ENCODE data around the gene PTBP1. TPM values are rescaled to one million over a fixed set of nuclear protein-coding genes. Genes with fewer than 3 reads are reported as not detected.

PTBP1 gene
- polyA plus RNA-seq, 3 donors: 51.6 to 125 (median 119) TPM

GRCh38 chr19:769616-770015 lies 27.6 kb upstream of the PTBP1 start:
- 74 to 86% (median 82%) methylated on average over 6 of the region's 6 CpGs for WGBS, 3 donors
- H3K27ac ChIP-seq (ENCODE audit: low read depth, low read length): no peak overlapping the region

DNA sequence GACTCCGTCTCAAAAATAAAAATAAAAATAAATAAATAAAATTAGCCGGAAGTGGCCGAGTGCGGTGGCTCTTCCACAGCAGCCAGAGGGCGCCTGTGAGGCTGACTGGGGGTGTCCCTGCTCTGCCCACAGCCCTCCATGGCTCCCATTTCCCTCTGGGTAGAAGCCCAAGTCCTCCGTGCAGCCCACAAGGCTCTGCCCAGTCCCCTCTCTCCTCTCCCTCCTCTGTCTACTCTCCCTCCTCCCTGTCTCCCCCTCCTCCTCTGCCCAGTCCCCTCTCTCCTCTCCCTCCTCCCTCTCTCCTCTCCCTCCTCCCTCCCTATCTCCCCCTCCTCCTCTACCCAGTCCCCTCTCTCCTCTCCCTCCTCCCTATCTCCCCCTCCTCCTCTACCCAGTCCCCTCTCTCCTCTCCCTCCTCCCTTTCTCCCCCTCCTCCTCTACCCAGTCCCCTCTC lies 25.9 kb upstream of the PTBP1 start:
- WGBS, 3 donors: 9 to 69% (median 21%) methylated on average over 6 of the region's 6 CpGs
- no peak overlapping the region for H3K27ac ChIP-seq (ENCODE audit: low read depth, low read length)

DNA sequence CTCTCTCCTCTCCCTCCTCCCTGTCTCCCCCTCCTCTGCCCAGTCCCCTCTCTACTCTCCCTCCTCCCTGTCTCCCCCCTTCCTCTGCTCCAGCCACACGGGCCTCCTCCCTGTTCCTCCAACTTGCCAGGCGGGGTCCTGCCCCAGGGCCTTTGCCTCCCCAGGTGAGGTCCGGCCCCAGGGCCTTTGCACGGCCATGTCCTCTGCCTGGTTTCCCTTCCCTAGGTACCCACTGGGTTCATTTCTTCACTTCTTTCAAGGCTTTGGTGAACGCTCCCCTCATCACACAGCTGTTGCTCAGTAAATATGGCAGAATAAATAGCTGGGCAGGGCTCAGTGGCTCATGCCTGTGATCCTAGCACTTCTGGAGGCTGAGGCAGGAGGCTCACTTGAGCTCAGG lies 25.2 kb upstream of the PTBP1 start:
- H3K27ac ChIP-seq (ENCODE audit: low read depth, low read length): no peak overlapping the region
- WGBS, 3 donors: 82 to 89% (median 85%) methylated on average over 5 of the region's 5 CpGs

- 78 to 87% (median 78%) methylated on average over 18 of the region's 18 CpGs for WGBS, 3 donors
- H3K27ac ChIP-seq (ENCODE audit: low read depth, low read length): no peak overlapping the region
Measured at GRCh38 chr19:772730-773436, 24.4 kb upstream of the PTBP1 start.

DNA sequence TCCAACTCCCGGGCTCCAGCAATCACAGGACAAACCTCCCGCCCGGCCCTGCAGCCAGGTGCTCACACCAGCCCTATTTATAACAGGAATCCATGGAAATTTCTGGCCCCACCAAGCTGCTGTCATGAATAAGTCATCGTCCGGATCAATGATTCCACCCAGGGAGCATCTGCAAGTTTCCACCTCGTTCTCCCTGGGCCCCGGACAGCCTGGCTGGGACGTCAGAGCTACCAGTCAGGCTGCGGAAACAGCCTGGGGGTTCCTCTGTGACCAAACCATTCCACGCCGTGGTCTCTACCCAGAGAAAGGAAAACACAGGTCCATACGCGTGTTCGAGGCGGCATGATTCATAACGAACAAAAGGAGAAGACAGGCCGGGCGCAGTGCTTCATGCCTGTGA lies 20.7 kb upstream of the PTBP1 start:
- 87 to 92% (median 91%) methylated on average over 18 of the region's 18 CpGs for WGBS, 3 donors

DNA sequence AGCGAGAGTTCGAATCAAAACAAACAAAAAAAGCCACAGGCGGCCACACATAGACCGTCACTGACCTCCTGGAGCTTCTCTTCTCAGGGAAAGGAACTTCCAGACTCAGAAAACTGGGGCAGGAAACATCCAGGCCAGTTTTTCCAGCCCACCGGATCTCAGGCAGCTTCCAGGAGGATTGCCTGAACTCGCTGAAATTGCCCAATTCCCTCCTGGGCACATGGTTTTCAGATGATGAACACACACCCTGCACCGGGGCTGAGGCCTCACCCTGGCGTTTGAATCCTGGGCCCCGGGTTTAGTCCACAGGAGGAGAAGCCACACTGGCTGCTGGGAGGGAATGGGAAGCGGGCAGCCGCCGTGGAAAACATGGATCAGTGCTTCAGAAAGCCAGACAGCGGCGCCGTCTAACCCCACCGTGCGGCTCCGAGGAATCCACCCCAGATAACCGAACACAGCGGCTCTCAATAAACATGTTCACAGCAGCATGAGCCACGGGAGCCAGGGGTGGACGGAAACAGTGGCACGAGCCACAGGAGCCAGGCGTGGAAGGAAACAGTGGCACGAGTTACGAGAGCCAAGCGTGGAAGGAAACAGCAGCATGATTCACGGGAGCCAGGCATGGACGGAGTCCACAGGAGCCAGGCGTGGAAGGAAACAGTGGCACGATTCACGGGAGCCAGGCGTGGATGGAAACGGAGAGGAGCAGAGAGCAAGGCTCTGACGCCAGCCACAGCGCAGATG lies 18.2 kb upstream of the PTBP1 start:
- H3K27ac ChIP-seq (ENCODE audit: low read depth, low read length): no peak overlapping the region
- 40 to 52% (median 47%) methylated on average over 36 of the region's 36 CpGs for WGBS, 3 donors

More for the DNA sequence above, 20.7 kb upstream of the PTBP1 start:
- H3K27ac ChIP-seq (ENCODE audit: low read depth, low read length): no peak overlapping the region

GRCh38 chr19:780935-781334 lies 16.3 kb upstream of the PTBP1 start:
- 82 to 90% (median 84%) methylated on average over 15 of the region's 15 CpGs for WGBS, 3 donors
- H3K27ac ChIP-seq (ENCODE audit: low read depth, low read length): no peak overlapping the region

DNA sequence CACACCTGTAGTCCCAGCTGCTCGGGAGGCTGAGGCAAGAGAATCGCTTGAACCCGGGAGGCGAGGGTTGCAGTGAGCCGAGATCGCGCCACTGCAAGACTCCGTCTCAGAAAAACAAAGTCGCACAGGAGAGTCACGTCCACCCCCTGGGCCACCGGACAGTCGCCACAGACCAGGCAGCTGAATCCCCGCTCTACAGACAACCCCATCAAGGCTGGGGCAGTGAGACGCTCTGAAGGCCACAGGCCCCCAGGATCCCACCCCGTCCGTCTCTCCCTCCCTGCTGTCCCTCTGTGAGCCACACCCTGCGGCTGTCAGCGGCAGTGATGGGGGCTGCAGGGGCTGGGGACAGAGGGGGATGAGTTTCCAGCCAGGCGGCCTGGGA lies 15.5 kb upstream of the PTBP1 start:
- H3K27ac ChIP-seq (ENCODE audit: low read depth, low read length): no peak overlapping the region
- WGBS, 3 donors: 89 to 90% (median 89%) methylated on average over 18 to 19 of the region's 19 CpGs

GRCh38 chr19:782185-782877 lies 14.9 kb upstream of the PTBP1 start:
- WGBS, 3 donors: 24 to 44% (median 28%) methylated on average over 27 to 29 of the region's 29 CpGs

GRCh38 chr19:782878-783668 lies 14.2 kb upstream of the PTBP1 start:
- H3K27ac ChIP-seq (ENCODE audit: low read depth, low read length): no peak overlapping the region
- 51 to 62% (median 57%) methylated on average over 30 of the region's 30 CpGs for WGBS, 3 donors

More at GRCh38 chr19:782185-782877, 14.9 kb upstream of the PTBP1 start:
- H3K27ac ChIP-seq (ENCODE audit: low read depth, low read length): no peak overlapping the region

DNA sequence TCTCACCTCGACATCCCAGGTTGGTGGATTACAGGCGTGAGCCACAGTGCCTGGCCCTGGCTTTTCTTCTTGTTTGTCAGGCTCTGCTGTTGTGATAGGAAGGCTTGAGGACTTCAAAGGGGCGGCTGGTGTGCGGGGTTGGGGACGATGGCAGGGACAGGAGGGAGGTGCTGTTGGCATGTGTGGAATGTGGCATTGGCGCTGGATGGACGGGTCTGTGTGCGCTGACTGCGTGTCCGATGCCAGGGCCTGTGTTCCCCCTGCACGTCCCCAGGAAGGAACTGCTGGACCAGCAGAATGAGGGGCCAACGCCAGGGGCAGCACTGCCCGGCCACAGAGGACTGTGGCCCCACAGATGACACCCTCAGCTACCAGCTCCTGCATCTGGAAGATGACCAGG lies 12.7 kb upstream of the PTBP1 start:
- H3K27ac ChIP-seq (ENCODE audit: low read depth, low read length): no peak overlapping the region

GRCh38 chr19:787536-787935 lies 9.7 kb upstream of the PTBP1 start:
- 90 to 94% (median 92%) methylated on average over 15 to 16 of the region's 16 CpGs for WGBS, 3 donors
- H3K27ac ChIP-seq (ENCODE audit: low read depth, low read length): no peak overlapping the region

More for the DNA sequence above, 12.7 kb upstream of the PTBP1 start:
- WGBS, 3 donors: 59 to 86% (median 77%) methylated on average over 13 of the region's 13 CpGs

- 40 to 72% (median 47%) methylated on average over 11 of the region's 11 CpGs for WGBS, 3 donors
- no peak overlapping the region for H3K27ac ChIP-seq (ENCODE audit: low read depth, low read length)
Measured at GRCh38 chr19:788686-788982, 8.6 kb upstream of the PTBP1 start.

DNA sequence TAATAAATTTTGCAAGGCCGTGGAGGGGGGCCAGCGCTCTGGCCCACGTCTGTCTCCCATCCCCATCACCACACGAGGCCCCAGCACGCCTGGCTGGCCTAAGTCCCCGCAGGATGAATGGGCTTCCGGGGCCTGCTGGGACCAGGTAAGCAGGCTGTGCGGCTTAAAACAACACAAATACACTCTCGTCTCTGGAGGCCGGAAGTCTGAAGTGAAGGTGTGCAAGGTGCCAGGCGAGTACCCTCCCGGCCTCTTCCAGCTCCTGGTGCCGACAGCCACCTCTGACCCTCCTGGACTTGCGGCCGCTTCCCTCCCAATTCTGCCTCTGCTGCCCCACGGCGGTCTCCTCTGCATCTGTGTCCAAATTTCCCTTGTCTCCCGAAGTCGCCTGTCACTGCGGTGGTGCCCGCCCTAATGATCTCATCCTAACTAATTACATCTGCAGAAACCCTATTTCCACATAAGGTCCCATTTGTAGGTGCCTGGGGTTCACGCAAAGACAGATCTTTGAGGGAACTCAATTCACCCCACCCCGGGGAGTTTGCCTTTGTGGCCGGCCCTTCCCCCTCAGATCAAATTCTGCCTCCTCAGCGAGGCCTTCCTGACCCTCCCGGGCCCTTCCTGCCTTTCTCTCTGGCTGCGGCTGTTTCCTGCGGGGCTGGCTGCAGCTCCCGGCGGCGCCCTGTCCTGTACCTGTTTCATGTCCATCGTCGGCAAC lies 8.1 kb upstream of the PTBP1 start:
- 16 to 54% (median 20%) methylated on average over 33 of the region's 33 CpGs for WGBS, 3 donors
- H3K27ac ChIP-seq (ENCODE audit: low read depth, low read length): no peak overlapping the region

DNA sequence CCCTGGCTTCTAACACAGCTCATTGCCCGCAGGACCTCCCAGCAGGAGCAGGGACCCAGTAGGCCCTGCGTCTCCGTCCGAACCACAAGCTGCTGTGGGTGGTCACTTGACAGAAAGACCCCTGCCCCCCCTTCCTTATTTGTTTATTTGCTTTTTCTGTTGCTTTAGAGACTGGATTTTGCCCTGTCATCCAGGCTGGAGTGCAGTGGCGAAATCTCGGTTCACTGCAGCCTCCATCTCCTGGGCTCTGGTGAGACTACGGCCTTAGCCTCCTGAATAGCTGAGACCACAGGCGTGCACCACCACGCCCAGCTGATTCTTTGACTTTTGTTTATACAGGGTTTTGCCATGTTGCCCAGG lies 7.6 kb upstream of the PTBP1 start:
- WGBS, 3 donors: 59 to 84% (median 62%) methylated on average over 9 of the region's 9 CpGs
- no peak overlapping the region for H3K27ac ChIP-seq (ENCODE audit: low read depth, low read length)

- H3K27ac ChIP-seq (ENCODE audit: low read depth, low read length): no peak overlapping the region
- 67 to 84% (median 75%) methylated on average over 26 of the region's 26 CpGs for WGBS, 3 donors
Measured at GRCh38 chr19:791007-791566, 6.2 kb upstream of the PTBP1 start.

DNA sequence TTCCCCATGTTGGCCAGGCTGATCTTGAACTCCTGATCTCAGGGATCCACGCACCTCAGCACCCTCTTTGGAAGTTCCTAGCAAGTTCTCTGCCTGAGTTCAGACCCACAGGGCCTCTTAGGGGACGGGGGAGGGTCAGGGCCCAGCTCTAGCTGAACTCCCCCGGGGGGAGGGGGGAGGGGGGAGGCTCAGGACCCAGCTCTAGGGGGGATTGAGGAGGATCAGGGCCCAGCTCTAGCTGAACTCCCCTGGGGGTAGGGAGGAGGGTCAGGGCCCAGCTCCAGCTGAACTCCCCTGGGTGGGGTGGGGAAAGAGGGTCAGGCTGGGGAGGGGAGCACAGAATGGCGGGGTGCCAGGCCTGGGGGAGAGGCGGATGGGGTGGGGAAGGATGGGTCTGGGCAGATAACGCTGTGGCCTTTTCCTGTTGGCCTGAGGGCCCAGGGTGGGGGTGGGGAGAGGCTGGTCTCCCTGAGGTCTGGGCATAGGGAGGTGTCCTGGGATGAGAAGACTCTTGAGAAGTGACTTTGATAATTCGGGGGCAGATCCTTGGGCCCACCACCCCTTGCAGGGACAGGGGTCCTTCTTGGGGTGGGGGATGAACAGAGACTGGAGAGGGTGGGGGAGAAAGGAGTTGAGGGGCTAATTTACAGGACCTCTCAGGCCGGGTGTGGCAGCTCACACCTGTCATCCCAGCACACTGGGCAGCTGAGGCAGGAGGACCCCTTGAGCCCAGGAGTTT lies 5.5 kb upstream of the PTBP1 start:
- 50 to 64% (median 52%) methylated on average over 6 to 8 of the region's 8 CpGs for WGBS, 3 donors
- H3K27ac ChIP-seq (ENCODE audit: low read depth, low read length): no peak overlapping the region

Measured in adipose tissue (tissue), 3 donors.